ENCODE results near the gene ZNF79.

Gene ZNF79

GRCh38 chr9:127423934-127424675 lies at the start of gene ZNF79:
Gene ZNF79, plus strand, starts transcription at chr9:127424382. Its CDS starts 406 bp downstream, at chr9:127424788.
- peak; percentile 93 for DNase-seq (ENCODE audit: low spot score)

GRCh38 chr9:127380479-127380878 lies 43.7 kb upstream of the ZNF79 start:
- DNase-seq (ENCODE audit: low spot score), result no peak

GRCh38 chr9:127382541-127382940 lies 41.6 kb upstream of the ZNF79 start:
- DNase-seq (ENCODE audit: low spot score), result no peak

GRCh38 chr9:127384016-127384730 lies 40.0 kb upstream of the ZNF79 start:
- peak; percentile 57 for DNase-seq (ENCODE audit: low spot score)

GRCh38 chr9:127384901-127385300 lies 39.3 kb upstream of the ZNF79 start:
- DNase-seq (ENCODE audit: low spot score), result no peak

GRCh38 chr9:127386249-127386648 lies 37.9 kb upstream of the ZNF79 start:
- no peak for DNase-seq (ENCODE audit: low spot score)

- DNase-seq (ENCODE audit: low spot score), result no peak
Observed at GRCh38 chr9:127386981-127387380, 37.2 kb upstream of the ZNF79 start.

GRCh38 chr9:127388037-127388855 lies 35.9 kb upstream of the ZNF79 start:
- DNase-seq (ENCODE audit: low spot score), result peak; percentile 72

GRCh38 chr9:127388856-127389238 lies 35.3 kb upstream of the ZNF79 start:
- DNase-seq (ENCODE audit: low spot score), result no peak

- DNase-seq (ENCODE audit: low spot score), result no peak
Observed at GRCh38 chr9:127389381-127390247, 34.6 kb upstream of the ZNF79 start.

GRCh38 chr9:127390248-127390545 lies 34.0 kb upstream of the ZNF79 start:
- no peak for DNase-seq (ENCODE audit: low spot score)

- peak; percentile 32 for DNase-seq (ENCODE audit: low spot score)
Observed at GRCh38 chr9:127390563-127390962, 33.6 kb upstream of the ZNF79 start.

GRCh38 chr9:127392166-127392565 lies 32.0 kb upstream of the ZNF79 start:
- DNase-seq (ENCODE audit: low spot score), result no peak

- DNase-seq (ENCODE audit: low spot score), result no peak
Observed at GRCh38 chr9:127392976-127393375, 31.2 kb upstream of the ZNF79 start.

- no peak for DNase-seq (ENCODE audit: low spot score)
Observed at GRCh38 chr9:127393645-127394044, 30.5 kb upstream of the ZNF79 start.

- no peak for DNase-seq (ENCODE audit: low spot score)
Observed at GRCh38 chr9:127395497-127396252, 28.5 kb upstream of the ZNF79 start.

GRCh38 chr9:127396253-127396807 lies 27.9 kb upstream of the ZNF79 start:
- no peak for DNase-seq (ENCODE audit: low spot score)

- DNase-seq (ENCODE audit: low spot score), result peak; percentile 100
Observed at GRCh38 chr9:127396808-127397645, 27.2 kb upstream of the ZNF79 start, which contains the start of gene SLC2A8. Gene SLC2A8, plus strand, starts transcription at chr9:127397169. Its CDS starts 62 bp downstream, at chr9:127397231.

GRCh38 chr9:127397646-127398274 lies 26.4 kb upstream of the ZNF79 start:
- DNase-seq (ENCODE audit: low spot score), result peak; percentile 55

All from kidney tubule cell (primary cell).